Smooth muscle cell (in vitro differentiated cells): ENCODE results near the gene PITPNB. TPM values are rescaled to one million over a fixed set of nuclear protein-coding genes. Genes with fewer than 3 reads are reported as not detected.

ENCODE experiments used
- DNase-seq: peaks from one replicate; lab custom pipeline; 2025; ENCODE audit not compliant: unreplicated experiment; lab: John Stamatoyannopoulos, UW
- H2AFZ ChIP-seq: fragments of 200-600 bp; sonication (generic); 2 replicates; pipeline ENCODE4 v1.6.0; 2016; ENCODE audit warnings: antibody characterized with exemption, low read depth, mild to moderate bottlenecking
- H3F3A ChIP-seq: fragments of 200-600 bp; sonication (generic); 2 replicates; pipeline ENCODE4 v1.6.0; 2017; ENCODE audit warnings: antibody characterized with exemption, low read depth
- H3K27ac ChIP-seq: fragments of 200-600 bp; sonication (generic); 2 replicates; pipeline ENCODE4 v1.5.1; 2016; ENCODE audit warnings: low read depth, mild to moderate bottlenecking
- H3K27me3 ChIP-seq: fragments of 200-600 bp; sonication (generic); 2 replicates; pipeline ENCODE4 v1.6.1; 2016; ENCODE audit warnings: low read depth, mild to moderate bottlenecking
- H3K36me3 ChIP-seq: fragments of 200-600 bp; sonication (generic); 2 replicates; pipeline ENCODE4 v1.5.1; 2016; ENCODE audit warnings: low read depth
- H3K4me1 ChIP-seq: fragments of 200-600 bp; sonication (generic); 2 replicates; pipeline ENCODE4 v1.5.1; 2016; ENCODE audit warnings: low read depth
- H3K4me2 ChIP-seq: fragments of 200-600 bp; sonication (generic); 2 replicates; pipeline ENCODE4 v1.6.0; 2016; ENCODE audit warnings: mild to moderate bottlenecking
- H3K4me3 ChIP-seq: fragments of 200-600 bp; sonication (generic); 2 replicates; pipeline ENCODE4 v1.5.1; 2016; ENCODE audit warnings: mild to moderate bottlenecking
- H3K79me2 ChIP-seq: fragments of 200-600 bp; sonication (generic); 2 replicates; pipeline ENCODE4 v1.6.0; 2016; ENCODE audit warnings: low read depth, mild to moderate bottlenecking
- H3K9ac ChIP-seq: fragments of 200-600 bp; sonication (generic); 2 replicates; pipeline ENCODE4 v1.6.0; 2016; ENCODE audit warnings: low read depth
- H3K9me3 ChIP-seq: fragments of 200-600 bp; sonication (generic); replicated peaks from 2 replicates; pipeline ENCODE4 v1.5.1; 2016; ENCODE audit warnings: low read depth
- H4K20me1 ChIP-seq: fragments of 200-600 bp; sonication (generic); 2 replicates; pipeline ENCODE4 v1.6.0; 2016; ENCODE audit warnings: low read depth
- WGBS: methylation state at CpG from one replicate; pipeline ENCODE4 v1.1.7; 2016; ENCODE audit warnings: low lambda C conversion rate; 5-methylcytosine and 5-hydroxymethylcytosine counted together
- polyA plus RNA-seq: library from polyadenylated mRNA; unstranded; fragments of >200 nt; fragmentation: Nextera tagmentation; extraction: Ambion mirVana; gene quantifications from 2 replicates; pipeline ENCODE4 v1.2.1, GENCODE V29; 2016
- total RNA-seq: library from RNA; depleted of rRNA; stranded (reverse); fragments of >200 nt; gene quantifications from 2 replicates; pipeline ENCODE4 v1.2.3, GENCODE V29; 2014
- TF ChIP-seq, protein P1 (sequence below): fragments of 200-600 bp; sonication (generic); IDR thresholded peaks from 2 replicates; pipeline ENCODE4 v1.5.1; 2017; ENCODE audit warnings: borderline replicate concordance, mild to moderate bottlenecking, antibody characterized with exemption; ENCODE audit not compliant: insufficient read depth, poor library complexity, severe bottlenecking

Gene PITPNB
- total and polyA plus RNA-seq, 2 experiments from 2014 or later = 37.8 to 47.0 TPM

DNA sequence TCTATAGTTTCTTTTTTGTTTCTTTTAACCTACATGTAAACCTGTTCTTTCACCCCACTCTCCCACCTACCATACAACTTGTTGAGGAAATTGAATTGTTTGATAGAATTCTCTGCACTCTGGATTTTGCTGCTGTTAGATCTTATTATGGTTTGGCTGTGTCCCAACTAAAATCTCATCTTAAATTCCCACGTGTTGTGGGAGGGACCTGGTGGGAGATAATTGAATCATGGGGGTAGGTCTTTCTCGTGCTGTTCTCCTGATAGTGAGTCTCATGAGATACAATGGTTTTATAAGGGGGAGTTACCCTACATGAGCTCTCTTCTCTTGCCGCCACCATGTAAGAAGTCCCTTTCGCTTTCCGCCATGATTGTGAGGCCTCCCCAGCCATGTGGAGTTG is 15.0 kb upstream of the PITPNB start:
- WGBS = 95% methylated on average over 5 of the region's 5 CpGs

DNA sequence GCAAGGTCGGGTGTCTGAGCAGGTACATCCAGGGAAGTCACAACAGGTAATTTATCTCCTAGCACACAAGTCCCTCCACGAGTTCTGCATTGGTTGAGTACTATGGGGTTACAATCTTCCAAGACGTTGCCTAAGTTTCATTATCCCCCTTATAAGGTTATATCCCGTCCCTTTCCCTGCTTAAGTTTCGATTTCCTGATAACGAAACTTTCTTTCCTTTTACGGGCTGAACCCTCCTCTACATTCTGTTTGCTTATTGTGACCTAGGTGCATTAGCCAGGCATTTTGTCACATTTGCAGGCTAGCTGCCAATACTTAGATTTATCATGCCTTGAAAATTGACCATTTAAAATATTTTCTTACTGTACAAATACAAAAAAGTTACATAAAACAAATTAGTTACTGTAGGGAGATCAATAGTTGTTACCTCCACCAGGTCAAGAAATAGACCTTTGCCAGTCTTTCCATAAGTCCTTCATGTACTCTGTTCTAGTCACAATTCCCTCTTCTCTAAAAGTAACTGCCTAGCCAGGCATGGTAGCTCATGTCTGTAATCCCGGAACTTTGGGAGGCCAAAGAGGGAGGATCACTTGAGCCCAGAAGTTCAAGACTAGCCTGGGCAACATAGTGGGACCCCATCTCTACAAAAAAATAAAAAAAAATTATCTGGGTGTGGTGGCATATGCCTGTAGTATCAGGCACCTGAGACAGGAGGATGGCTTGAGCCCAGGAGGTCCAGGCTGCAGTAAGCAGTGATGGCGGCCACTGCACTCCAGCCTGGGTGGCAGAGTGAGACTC is 14.3 kb upstream of the PITPNB start:
- H3F3A ChIP-seq = peaks cover 19% of the 10 kb centered on the region
- 97% methylated on average over 9 of the region's 9 CpGs for WGBS
- no peak overlapping the region for H2AFZ ChIP-seq
- peaks cover under 1% of the 10 kb centered on the region for H3K79me2 ChIP-seq
- no peaks in the 10 kb centered on the region for H4K20me1 ChIP-seq
- H3K9me3 ChIP-seq = no peaks in the 10 kb centered on the region
- TF ChIP-seq, protein P1, sequence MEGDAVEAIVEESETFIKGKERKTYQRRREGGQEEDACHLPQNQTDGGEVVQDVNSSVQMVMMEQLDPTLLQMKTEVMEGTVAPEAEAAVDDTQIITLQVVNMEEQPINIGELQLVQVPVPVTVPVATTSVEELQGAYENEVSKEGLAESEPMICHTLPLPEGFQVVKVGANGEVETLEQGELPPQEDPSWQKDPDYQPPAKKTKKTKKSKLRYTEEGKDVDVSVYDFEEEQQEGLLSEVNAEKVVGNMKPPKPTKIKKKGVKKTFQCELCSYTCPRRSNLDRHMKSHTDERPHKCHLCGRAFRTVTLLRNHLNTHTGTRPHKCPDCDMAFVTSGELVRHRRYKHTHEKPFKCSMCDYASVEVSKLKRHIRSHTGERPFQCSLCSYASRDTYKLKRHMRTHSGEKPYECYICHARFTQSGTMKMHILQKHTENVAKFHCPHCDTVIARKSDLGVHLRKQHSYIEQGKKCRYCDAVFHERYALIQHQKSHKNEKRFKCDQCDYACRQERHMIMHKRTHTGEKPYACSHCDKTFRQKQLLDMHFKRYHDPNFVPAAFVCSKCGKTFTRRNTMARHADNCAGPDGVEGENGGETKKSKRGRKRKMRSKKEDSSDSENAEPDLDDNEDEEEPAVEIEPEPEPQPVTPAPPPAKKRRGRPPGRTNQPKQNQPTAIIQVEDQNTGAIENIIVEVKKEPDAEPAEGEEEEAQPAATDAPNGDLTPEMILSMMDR = no peak
- no peak overlapping the region for H3K9ac ChIP-seq
- no peaks in the 10 kb centered on the region for H3K27me3 ChIP-seq
- no peak overlapping the region for H3K27ac ChIP-seq
- DNase-seq = no peak
- H3K4me2 ChIP-seq = no peak overlapping the region
- H3K4me3 ChIP-seq = no peak overlapping the region
- peaks cover 10% of the 10 kb centered on the region for H3K4me1 ChIP-seq
- H3K36me3 ChIP-seq = no peaks in the 10 kb centered on the region

More for the DNA sequence above, 15.0 kb upstream of the PITPNB start:
- Histone ChIP-seq H3K27me3 (no peaks in the 10 kb centered on the region), H3F3A (peaks cover 17% of the 10 kb centered on the region), H3K27ac (no peak overlapping the region), H3K36me3 (no peaks in the 10 kb centered on the region), H3K79me2 (no peaks in the 10 kb centered on the region), H3K9me3 (no peaks in the 10 kb centered on the region), H3K9ac (no peak overlapping the region), H2AFZ (no peak overlapping the region), H3K4me1 (peaks cover 10% of the 10 kb centered on the region), H3K4me2 (no peak overlapping the region), H4K20me1 (no peaks in the 10 kb centered on the region), H3K4me3 (no peak overlapping the region)
- DNase-seq = no peak
- TF ChIP-seq, protein P1 = no peak

DNA sequence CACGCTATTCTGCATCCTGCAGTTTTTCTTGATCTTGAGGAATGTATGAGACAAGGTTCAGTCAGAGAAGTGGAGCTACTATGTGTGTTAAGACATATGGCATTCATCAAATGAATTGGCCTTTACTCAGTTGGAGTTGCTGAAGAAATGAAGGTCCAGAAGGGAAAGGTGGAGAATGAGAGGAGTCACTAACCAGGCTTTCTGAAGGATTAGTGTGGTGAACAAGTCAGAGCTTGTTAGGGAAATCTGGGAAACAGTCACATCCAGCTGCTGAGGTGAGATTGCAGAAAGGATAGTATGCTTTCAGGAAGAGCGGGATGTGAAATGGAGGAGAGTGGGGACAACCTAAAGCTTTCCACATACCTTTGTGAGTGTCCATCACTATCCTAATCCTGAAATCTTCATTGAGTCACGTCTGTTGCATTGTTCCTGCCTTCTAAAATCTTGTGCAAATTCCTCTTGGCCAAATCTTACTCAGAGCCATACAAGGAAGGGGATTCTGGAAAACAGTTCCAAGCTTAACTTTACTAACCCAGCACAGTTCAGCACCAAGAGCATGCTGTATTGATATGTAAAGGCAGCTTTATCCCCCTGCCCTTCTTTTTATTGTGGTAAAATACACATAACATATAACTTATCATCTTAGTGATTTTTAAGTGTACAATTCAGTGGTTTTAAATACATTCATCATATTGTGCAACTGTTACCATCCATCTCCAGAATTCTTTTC is 11.4 kb upstream of the PITPNB start:
- Histone ChIP-seq H3K4me2 (peak overlapping the region; percentile 31), H3K4me1 (peaks cover 10% of the 10 kb centered on the region), H3K27me3 (no peaks in the 10 kb centered on the region), H3K9me3 (no peaks in the 10 kb centered on the region), H3K4me3 (no peak overlapping the region), H3K27ac (peak overlapping the region; percentile 45), H3K9ac (no peak overlapping the region), H3K36me3 (no peaks in the 10 kb centered on the region), H2AFZ (no peak overlapping the region), H3K79me2 (peaks cover 16% of the 10 kb centered on the region), H4K20me1 (no peaks in the 10 kb centered on the region), H3F3A (peaks cover 19% of the 10 kb centered on the region)
- DNase-seq = no peak
- 44% methylated on average over 3 of the region's 3 CpGs for WGBS
- TF ChIP-seq, protein P1 = no peak
